ENCODE data around the gene CRELD1. TPM values are rescaled to one million over a fixed set of nuclear protein-coding genes. Genes with fewer than 3 reads are reported as not detected.

CRELD1 gene
- total and polyA plus RNA-seq, 8 donors = 29.9 to 81.2 (median 66.7) TPM

DNA sequence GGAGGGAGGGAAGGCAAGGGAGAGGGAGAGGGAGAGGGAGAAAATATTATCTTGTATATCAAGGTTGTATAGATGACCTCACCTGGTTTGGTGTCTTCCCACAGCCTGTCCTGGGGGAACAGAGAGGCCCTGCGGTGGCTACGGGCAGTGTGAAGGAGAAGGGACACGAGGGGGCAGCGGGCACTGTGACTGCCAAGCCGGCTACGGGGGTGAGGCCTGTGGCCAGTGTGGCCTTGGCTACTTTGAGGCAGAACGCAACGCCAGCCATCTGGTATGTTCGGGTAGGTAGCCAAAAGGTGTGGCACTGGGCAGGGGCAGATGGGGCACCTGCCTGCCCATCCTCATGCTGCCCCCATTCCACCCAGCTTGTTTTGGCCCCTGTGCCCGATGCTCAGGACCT is 7.1 kb downstream of the CRELD1 start:
- no peak for DNase-seq
- ATAC-seq = no peak
- TF ChIP-seq, protein P1, sequence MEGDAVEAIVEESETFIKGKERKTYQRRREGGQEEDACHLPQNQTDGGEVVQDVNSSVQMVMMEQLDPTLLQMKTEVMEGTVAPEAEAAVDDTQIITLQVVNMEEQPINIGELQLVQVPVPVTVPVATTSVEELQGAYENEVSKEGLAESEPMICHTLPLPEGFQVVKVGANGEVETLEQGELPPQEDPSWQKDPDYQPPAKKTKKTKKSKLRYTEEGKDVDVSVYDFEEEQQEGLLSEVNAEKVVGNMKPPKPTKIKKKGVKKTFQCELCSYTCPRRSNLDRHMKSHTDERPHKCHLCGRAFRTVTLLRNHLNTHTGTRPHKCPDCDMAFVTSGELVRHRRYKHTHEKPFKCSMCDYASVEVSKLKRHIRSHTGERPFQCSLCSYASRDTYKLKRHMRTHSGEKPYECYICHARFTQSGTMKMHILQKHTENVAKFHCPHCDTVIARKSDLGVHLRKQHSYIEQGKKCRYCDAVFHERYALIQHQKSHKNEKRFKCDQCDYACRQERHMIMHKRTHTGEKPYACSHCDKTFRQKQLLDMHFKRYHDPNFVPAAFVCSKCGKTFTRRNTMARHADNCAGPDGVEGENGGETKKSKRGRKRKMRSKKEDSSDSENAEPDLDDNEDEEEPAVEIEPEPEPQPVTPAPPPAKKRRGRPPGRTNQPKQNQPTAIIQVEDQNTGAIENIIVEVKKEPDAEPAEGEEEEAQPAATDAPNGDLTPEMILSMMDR (IDR thresholded peaks at IDR 0.05) = no peak
- Histone ChIP-seq H3K9me3 (no peaks in the 10 kb centered on the region), H3K27me3 (no peaks in the 10 kb centered on the region), H3K4me1 (peaks cover 0 to 9% of the 10 kb centered on the region in 2 donors), H3K36me3 (peaks cover 0 to 58% of the 10 kb centered on the region in 2 donors), H3K27ac (no peak overlapping the region), H3K4me3 (no peak overlapping the region)
- intact Hi-C loops (cut with DNase I) = no loop called here

DNA sequence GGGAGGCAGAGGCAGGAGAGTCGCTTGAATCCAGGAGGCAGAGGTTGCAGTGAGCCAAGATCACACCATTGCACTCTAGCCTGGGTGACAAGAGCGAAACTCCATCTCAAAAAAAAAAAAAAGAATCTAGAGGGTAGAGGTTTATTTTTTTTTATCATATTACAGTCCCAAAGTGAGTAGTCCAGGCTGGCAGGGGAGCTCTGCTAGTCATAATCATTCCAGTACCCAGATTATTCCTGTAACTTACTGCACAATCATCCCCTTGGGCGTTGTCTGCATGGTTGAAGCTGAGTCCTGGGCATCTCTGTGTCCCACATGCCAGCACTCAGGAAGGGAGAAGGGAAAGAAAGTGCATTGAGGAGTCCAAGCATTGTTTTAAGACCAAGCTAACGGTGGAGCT is 8.5 kb downstream of the CRELD1 start:
- no peaks in the 10 kb centered on the region for H3K9me3 ChIP-seq
- peaks cover 0 to 52% of the 10 kb centered on the region in 2 donors for H3K36me3 ChIP-seq
- H3K27ac ChIP-seq = no peak overlapping the region
- peaks cover 0 to 5% of the 10 kb centered on the region in 2 donors for H3K4me1 ChIP-seq
- TF ChIP-seq, protein P1 (IDR thresholded peaks at IDR 0.05) = no peak
- intact Hi-C loops (cut with DNase I) = no loop called here
- DNase-seq (no peak), ATAC-seq (no peak)
- H3K27me3 ChIP-seq = no peaks in the 10 kb centered on the region
- H3K4me3 ChIP-seq = no peak overlapping the region

DNA sequence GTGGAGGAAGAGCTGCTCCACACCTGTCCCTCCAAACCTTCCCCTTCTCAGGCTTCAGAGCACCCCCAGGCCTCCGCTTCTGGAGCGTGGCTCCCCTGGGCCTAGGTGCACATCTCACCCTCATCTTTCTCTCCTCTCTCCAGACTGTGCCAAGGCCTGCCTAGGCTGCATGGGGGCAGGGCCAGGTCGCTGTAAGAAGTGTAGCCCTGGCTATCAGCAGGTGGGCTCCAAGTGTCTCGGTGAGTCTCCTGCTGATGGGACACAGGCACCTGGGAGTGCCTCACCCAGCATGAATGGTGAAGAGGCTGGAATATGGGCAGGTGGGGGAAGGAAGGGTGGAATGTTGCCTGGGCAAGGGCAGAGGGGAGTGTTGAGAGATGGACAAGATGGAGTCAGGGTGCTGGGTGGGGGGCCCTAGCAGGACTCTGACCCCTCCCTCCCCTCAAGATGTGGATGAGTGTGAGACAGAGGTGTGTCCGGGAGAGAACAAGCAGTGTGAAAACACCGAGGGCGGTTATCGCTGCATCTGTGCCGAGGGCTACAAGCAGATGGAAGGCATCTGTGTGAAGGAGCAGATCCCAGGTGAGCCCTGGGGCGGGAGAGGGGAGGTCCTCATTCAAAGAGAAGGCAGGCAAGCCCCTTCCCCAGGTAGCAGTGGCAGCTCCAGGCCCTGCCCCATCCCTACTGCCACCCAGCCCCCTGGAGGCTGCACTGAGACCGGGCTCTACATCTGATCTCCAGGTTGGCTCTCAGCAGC is 9.5 kb downstream of the CRELD1 start:
- Histone ChIP-seq H3K4me1 (peaks cover 0 to 5% of the 10 kb centered on the region in 2 donors), H3K4me3 (no peak overlapping the region), H3K36me3 (peaks cover 0 to 43% of the 10 kb centered on the region in 2 donors), H3K9me3 (no peaks in the 10 kb centered on the region), H3K27me3 (no peaks in the 10 kb centered on the region), H3K27ac (no peak overlapping the region)
- intact Hi-C loops (cut with DNase I) = no loop called here
- no peak for ATAC-seq
- TF ChIP-seq, protein P1 (IDR thresholded peaks at IDR 0.05) = no peak
- DNase-seq = no peak

DNA sequence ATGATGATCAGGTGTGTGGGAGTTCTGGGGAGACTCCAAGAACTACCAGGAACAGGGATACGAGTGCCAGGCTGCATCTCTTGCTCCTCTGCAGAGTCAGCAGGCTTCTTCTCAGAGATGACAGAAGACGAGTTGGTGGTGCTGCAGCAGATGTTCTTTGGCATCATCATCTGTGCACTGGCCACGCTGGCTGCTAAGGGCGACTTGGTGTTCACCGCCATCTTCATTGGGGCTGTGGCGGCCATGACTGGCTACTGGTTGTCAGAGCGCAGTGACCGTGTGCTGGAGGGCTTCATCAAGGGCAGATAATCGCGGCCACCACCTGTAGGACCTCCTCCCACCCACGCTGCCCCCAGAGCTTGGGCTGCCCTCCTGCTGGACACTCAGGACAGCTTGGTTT is 10.6 kb downstream of the CRELD1 start:
- peaks cover 0 to 5% of the 10 kb centered on the region in 2 donors for H3K4me1 ChIP-seq
- no peaks in the 10 kb centered on the region for H3K9me3 ChIP-seq
- DNase-seq (no peak), ATAC-seq (no peak)
- peaks cover 0 to 36% of the 10 kb centered on the region in 2 donors for H3K36me3 ChIP-seq
- TF ChIP-seq, protein P1 (IDR thresholded peaks at IDR 0.05) = no peak
- H3K4me3 ChIP-seq = no peak overlapping the region
- intact Hi-C loops (cut with DNase I) = no loop called here
- no peak overlapping the region for H3K27ac ChIP-seq
- no peaks in the 10 kb centered on the region for H3K27me3 ChIP-seq

DNA sequence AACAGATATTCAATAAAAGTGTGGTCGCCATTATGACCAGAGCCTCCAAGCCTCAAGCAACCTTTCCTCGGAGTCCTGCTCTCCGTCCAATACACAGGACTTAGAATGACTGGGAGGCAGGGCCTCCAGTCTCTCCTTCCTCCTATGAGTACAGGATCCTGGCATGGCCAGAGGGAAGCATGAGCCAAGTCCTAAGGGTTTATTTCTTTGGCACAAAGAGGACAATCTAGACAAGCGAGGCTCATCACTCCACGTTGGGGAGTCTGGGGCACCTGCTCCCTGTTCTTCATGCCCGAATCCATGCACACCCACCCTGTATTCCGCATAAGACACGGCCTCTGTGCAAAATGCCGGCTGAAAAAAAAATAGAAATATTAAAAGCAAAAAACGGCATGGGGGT is 11.7 kb downstream of the CRELD1 start:
- H3K4me3 ChIP-seq = no peak overlapping the region
- peaks cover 0 to 5% of the 10 kb centered on the region in 2 donors for H3K4me1 ChIP-seq
- DNase-seq (no peak), ATAC-seq (no peak)
- TF ChIP-seq, protein P1 (IDR thresholded peaks at IDR 0.05) = no peak
- H3K9me3 ChIP-seq = no peaks in the 10 kb centered on the region
- H3K27me3 ChIP-seq = no peaks in the 10 kb centered on the region
- H3K27ac ChIP-seq = no peak overlapping the region
- peaks cover 0 to 36% of the 10 kb centered on the region in 2 donors for H3K36me3 ChIP-seq
- intact Hi-C loops (cut with DNase I) = no loop called here
